ENCODE results near the gene HERC4. TPM values are rescaled to one million over a fixed set of nuclear protein-coding genes. Genes with fewer than 3 reads are reported as not detected.

HERC4 gene
- total and polyA plus RNA-seq, 2 donors (not counting 3 experiments of a cell fraction or from before 2014, with no cell fraction given) = 10.6 to 73.7 TPM

GRCh38 chr10:68080853-68081431, 5.9 kb upstream of the HERC4 start:
- Histone ChIP-seq H3K27me3 (ENCODE audit: control insufficient read depth in 2 of 2, insufficient read depth in 2 of 2, low read length in 2 of 2) (no peaks in the 10 kb centered on the region), H3K9me1 (replicated peaks; ENCODE audit: control insufficient read depth, extremely low read depth, insufficient read depth, low read length) (no peaks in the 10 kb centered on the region), H3K4me1 (ENCODE audit: control insufficient read depth, extremely low read depth, insufficient read depth, low read length) (no peaks in the 10 kb centered on the region), H2AFZ (ENCODE audit: low read depth, low read length) (peak overlapping the region; percentile 87), H3K27ac (ENCODE audit: insufficient read depth, low read depth, low read length) (no peak overlapping the region), H3K4me3 (replicated peaks in 1 of 3; ENCODE audit: insufficient read depth in 1 of 3, low read depth in 1 of 3, low read length in 3 of 3) (no peak overlapping the region), H3K4me2 (ENCODE audit: insufficient read depth, low read length) (no peak overlapping the region), H4K20me1 (replicated peaks; ENCODE audit: control insufficient read depth, extremely low read depth, insufficient read depth, low read length) (no peaks in the 10 kb centered on the region), H3K9me3 (replicated peaks; ENCODE audit: control insufficient read depth, insufficient read depth, low read length) (no peaks in the 10 kb centered on the region), H3K9ac (replicated peaks; ENCODE audit: extremely low read depth, insufficient read depth, low read length) (no peak overlapping the region), H3K79me2 (ENCODE audit: control insufficient read depth, insufficient read depth, low read length) (no peaks in the 10 kb centered on the region), H3K36me3 (ENCODE audit: control insufficient read depth in 2 of 2, extremely low read depth in 1 of 2, insufficient read depth in 2 of 2, low read length in 2 of 2) (no peaks in the 10 kb centered on the region)
- dilution Hi-C loops (cut with MboI; ENCODE audit: extremely low pct_ligation_motif_present, low sequenced_read_pairs) = no loop called here
- FAIRE-seq (no peak), DNase-seq (ENCODE audit: low read depth, low spot score) (no peak)
- intact Hi-C loops (cut with micrococcal nuclease) = loop anchor here (5.0 kb wide), 1 partner anchor 221 kb away; no protein-coding TSS in a partner anchor
- TF ChIP-seq MAX (IDR thresholded peaks at IDR 0.05; ENCODE audit: insufficient read depth, insufficient read length) = no peak
- TF ChIP-seq CTCF (IDR thresholded peaks at IDR 0.05; ENCODE audit: extremely low read depth in 1 of 2, insufficient read depth in 1 of 2, low read depth in 1 of 2, low read length in 2 of 2) = no peak
- no peak for TF ChIP-seq JUN (IDR thresholded peaks at IDR 0.05; ENCODE audit: borderline replicate concordance, insufficient read depth, insufficient read length, low read depth)
- TF ChIP-seq POLR2A (IDR thresholded peaks at IDR 0.05; ENCODE audit: low read depth, low read length) = no peak
- no peak for TF ChIP-seq POLR2AphosphoS5 (IDR thresholded peaks at IDR 0.05; ENCODE audit: insufficient read depth, low read depth, low read length)
- TF ChIP-seq FOS (IDR thresholded peaks at IDR 0.05; ENCODE audit: borderline replicate concordance, insufficient read depth, low read length) = no peak
- no peak for TF ChIP-seq GATA2 (IDR thresholded peaks at IDR 0.05; ENCODE audit: insufficient read depth, insufficient read length, low read depth, low read length)
- no peak for TF ChIP-seq MYC (IDR thresholded peaks at IDR 0.05; ENCODE audit: low read depth, low read length)
- no peak for TF ChIP-seq EZH2 (IDR thresholded peaks at IDR 0.05; ENCODE audit: borderline replicate concordance, low read depth, low read length, severe bottlenecking)
- BruUV-seq (replicated peaks) = no TSS peak
- POLR2A ChIA-PET = no interaction called here
- CTCF ChIA-PET = no interaction called here

All from endothelial cell of umbilical vein (primary cell).